ENCODE measurements around the gene CAMK2D. TPM values are rescaled to one million over a fixed set of nuclear protein-coding genes. Genes with fewer than 3 reads are reported as not detected.
"Not testable (repeated sequence)": the region's sequence is repeated elsewhere in the genome, so short reads cannot be mapped to it uniquely, and the experiment has no call there.

Gene CAMK2D
- total RNA-seq, 1 donor from 2014 or later = 31.7 TPM

DNA sequence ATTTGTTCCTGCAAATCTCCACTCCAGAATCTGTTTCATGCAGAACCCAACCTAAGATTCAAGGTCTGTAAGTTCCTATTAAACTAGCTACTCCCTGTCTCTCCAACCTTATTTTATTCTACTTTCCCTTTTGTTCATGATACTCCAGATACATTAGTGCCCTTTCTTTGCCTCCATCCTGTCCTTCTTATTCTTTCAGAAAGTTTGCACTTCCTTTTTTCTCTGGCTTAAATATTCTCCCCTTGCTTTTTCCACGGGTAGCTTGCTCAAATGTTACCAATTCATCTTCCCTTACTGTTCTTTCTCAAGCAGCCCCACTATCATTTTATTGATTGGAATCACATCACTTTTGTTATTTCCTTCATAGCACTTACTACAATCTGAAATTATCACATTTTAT is 72.1 kb downstream of the CAMK2D start:
- Mint-ChIP-seq H3K27me3 (ENCODE audit: low read depth) (no peaks in the 10 kb centered on the region), H3K4me1 (peaks cover 16% of the 10 kb centered on the region), H3K9me3 (no peaks in the 10 kb centered on the region), H3K36me3 (peaks cover 3% of the 10 kb centered on the region), H3K4me3 (no peak overlapping the region), H3K27ac (no peak overlapping the region)
- DNase-seq (ENCODE audit: low spot score in 2 of 2, unreplicated experiment in 2 of 2) = no peak
- TF ChIP-seq, protein P1, sequence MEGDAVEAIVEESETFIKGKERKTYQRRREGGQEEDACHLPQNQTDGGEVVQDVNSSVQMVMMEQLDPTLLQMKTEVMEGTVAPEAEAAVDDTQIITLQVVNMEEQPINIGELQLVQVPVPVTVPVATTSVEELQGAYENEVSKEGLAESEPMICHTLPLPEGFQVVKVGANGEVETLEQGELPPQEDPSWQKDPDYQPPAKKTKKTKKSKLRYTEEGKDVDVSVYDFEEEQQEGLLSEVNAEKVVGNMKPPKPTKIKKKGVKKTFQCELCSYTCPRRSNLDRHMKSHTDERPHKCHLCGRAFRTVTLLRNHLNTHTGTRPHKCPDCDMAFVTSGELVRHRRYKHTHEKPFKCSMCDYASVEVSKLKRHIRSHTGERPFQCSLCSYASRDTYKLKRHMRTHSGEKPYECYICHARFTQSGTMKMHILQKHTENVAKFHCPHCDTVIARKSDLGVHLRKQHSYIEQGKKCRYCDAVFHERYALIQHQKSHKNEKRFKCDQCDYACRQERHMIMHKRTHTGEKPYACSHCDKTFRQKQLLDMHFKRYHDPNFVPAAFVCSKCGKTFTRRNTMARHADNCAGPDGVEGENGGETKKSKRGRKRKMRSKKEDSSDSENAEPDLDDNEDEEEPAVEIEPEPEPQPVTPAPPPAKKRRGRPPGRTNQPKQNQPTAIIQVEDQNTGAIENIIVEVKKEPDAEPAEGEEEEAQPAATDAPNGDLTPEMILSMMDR (IDR thresholded peaks at IDR 0.05; ENCODE audit: unreplicated experiment) = no peak

DNA sequence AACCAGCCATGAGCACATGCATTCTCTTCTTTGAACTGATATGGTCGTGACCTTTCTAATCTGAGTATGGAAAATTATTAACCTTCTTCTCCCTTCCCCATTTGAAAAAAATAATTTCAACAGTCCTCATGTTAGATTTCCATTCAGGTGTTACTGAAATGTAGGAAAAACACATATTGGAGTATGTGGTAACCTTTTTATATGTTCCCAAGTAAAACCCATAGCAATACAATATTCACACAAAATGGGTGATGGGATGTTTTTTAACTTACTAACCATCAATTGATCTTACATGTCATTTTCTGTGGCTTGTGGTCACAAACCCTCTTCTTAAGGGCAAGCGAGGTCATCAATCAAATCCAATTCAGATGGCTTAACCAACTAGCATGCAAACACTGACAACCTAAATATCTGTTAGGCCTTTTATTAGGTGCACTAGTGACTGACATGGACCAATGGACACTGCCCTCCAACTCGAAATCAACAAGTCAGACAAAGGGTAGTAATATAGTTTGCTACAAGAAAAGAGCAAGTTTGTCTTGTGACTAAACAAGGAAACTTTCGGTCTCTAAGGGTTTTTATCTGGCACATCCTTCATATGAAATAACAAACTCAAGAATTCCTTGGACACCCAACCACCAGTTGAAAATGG is 74.3 kb downstream of the CAMK2D start:
- TF ChIP-seq, protein P1 (IDR thresholded peaks at IDR 0.05; ENCODE audit: unreplicated experiment) = no peak
- H3K27ac Mint-ChIP-seq = no peak overlapping the region
- no peaks in the 10 kb centered on the region for H3K9me3 Mint-ChIP-seq
- no peaks in the 10 kb centered on the region for H3K27me3 Mint-ChIP-seq (ENCODE audit: low read depth)
- peaks cover 2% of the 10 kb centered on the region for H3K4me1 Mint-ChIP-seq
- H3K36me3 Mint-ChIP-seq = peaks cover 3% of the 10 kb centered on the region
- DNase-seq (ENCODE audit: low spot score in 2 of 2, unreplicated experiment in 2 of 2) = no peak
- H3K4me3 Mint-ChIP-seq = no peak overlapping the region

DNA sequence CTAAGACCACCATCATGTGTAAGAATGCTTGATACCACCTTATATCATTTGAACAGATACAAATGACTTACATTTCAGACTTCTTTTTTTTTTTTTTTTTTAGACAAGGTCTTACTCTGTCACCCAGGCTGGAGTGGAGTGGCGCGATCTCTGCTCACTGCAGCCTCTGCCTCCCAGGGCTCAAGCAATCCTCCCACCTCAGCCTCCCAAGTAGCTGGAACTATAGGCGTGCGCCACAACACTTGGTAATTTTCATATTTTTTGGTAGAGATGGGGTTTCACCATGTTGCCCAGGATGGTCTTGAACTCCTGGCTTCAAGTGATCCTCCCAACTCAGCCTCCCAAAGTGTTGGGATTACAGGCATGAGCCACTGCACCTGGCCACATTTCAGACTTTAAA is 76.4 kb downstream of the CAMK2D start:
- not testable (repeated sequence) for H3K4me3 Mint-ChIP-seq; H3K27me3 Mint-ChIP-seq (ENCODE audit: low read depth); DNase-seq (ENCODE audit: low spot score in 2 of 2, unreplicated experiment in 2 of 2); H3K4me1 Mint-ChIP-seq; H3K36me3 Mint-ChIP-seq; H3K27ac Mint-ChIP-seq
- H3K9me3 Mint-ChIP-seq = peaks cover 10% of the 10 kb centered on the region

DNA sequence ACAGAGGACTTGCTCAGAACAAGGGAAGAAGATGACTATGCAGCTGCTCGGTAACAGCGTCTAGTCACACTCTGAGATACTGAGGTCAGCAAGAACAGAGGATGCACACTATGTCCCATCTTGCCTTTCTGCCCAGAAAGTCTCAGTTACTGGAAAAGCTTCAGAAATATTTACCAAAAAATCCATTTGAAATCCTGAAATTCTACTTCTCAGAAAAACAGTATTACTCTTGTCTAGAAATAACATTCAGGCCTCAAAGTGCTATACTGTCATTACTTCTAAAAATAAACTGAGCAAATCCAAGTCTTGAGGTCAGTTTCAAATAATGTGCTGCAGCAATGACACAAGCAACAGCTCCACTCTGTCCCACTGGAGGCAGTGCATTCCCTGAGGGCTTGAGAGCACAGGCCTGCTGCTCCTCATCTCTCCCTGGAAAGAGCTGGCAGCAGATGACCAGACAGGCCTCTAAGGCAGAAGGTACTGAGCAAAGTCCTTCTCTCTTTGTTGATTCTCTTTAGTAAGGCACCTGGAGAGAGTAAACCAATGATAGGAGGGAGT is 76.9 kb downstream of the CAMK2D start:
- H3K4me3 Mint-ChIP-seq = no peak overlapping the region
- TF ChIP-seq, protein P1 (IDR thresholded peaks at IDR 0.05; ENCODE audit: unreplicated experiment) = no peak
- peaks cover 10% of the 10 kb centered on the region for H3K9me3 Mint-ChIP-seq
- H3K27ac Mint-ChIP-seq = no peak overlapping the region
- DNase-seq (ENCODE audit: low spot score in 2 of 2, unreplicated experiment in 2 of 2) = no peak
- no peaks in the 10 kb centered on the region for H3K27me3 Mint-ChIP-seq (ENCODE audit: low read depth)
- H3K4me1 Mint-ChIP-seq = peaks cover 2% of the 10 kb centered on the region
- peaks cover 5% of the 10 kb centered on the region for H3K36me3 Mint-ChIP-seq

DNA sequence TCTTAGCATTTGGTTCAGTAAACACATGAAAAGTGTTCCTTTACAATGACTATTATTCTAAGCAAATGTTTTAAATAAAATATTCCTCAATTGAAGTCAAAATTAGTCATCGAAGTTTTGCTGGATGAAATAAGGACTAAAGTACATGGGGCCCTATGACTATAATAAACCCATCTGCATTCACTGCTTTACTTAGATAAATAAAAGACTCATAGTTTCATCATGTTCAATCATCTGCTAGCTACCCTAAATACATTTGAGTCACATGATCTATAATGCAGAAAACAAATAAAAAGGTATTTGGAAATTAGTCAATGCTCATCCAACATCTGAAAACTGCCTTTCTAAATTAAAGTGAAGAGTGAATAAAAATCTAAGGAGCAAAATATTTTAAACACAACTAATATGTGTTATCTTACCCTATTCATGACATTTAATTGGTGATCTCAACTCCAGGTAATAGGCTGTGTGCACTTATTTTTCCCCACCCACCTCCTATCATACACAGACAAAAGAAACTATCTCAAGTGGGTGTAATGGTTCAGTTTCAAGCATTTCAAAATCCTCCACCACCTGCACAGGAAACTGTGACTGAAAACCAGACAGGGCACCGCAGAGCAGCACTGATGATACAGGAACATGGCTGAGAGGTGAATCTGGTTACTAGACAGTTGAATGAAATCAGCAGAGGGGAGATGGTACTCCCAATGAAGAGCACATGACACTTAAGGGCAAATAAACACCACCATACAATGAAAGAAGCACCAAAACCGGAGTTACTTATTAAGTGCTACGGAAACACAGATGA is 78.6 kb downstream of the CAMK2D start:
- H3K27ac Mint-ChIP-seq = no peak overlapping the region
- H3K27me3 Mint-ChIP-seq (ENCODE audit: low read depth) = no peaks in the 10 kb centered on the region
- H3K4me3 Mint-ChIP-seq = no peak overlapping the region
- no peak for DNase-seq (ENCODE audit: low spot score in 2 of 2, unreplicated experiment in 2 of 2)
- TF ChIP-seq, protein P1 (IDR thresholded peaks at IDR 0.05; ENCODE audit: unreplicated experiment) = no peak
- peaks cover 10% of the 10 kb centered on the region for H3K9me3 Mint-ChIP-seq
- peaks cover 5% of the 10 kb centered on the region for H3K36me3 Mint-ChIP-seq
- peaks cover 2% of the 10 kb centered on the region for H3K4me1 Mint-ChIP-seq

DNA sequence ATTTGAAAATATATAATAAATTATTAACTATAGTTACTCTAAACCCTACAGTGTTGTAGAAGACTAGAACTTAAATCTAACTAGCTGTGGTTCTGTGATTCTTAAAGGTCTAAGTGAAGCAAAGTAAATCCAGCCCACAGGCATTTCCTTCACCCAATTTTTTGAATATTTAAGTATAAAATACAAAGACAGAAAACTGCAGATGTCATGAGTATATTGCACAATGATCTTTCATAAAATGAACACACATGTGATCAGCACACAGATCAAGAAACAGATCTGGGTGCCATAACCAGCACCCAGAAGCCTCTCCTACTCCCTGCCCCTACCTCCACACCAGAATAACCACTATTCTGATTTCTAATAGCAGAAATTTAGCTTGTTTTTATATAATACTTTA is 82.9 kb downstream of the CAMK2D start:
- peaks cover 5% of the 10 kb centered on the region for H3K36me3 Mint-ChIP-seq
- DNase-seq (ENCODE audit: low spot score in 2 of 2, unreplicated experiment in 2 of 2) = no peak
- peaks cover 10% of the 10 kb centered on the region for H3K9me3 Mint-ChIP-seq
- TF ChIP-seq, protein P1 (IDR thresholded peaks at IDR 0.05; ENCODE audit: unreplicated experiment) = no peak
- H3K4me3 Mint-ChIP-seq = no peak overlapping the region
- no peak overlapping the region for H3K27ac Mint-ChIP-seq
- peaks cover 20% of the 10 kb centered on the region for H3K4me1 Mint-ChIP-seq
- H3K27me3 Mint-ChIP-seq (ENCODE audit: low read depth) = no peaks in the 10 kb centered on the region

All from mesothelial cell of epicardium (in vitro differentiated cells).